Measurements from ENCODE around the gene CETN2.
"Not testable (repeated sequence)": the region's sequence is repeated elsewhere in the genome, so short reads cannot be mapped to it uniquely, and the experiment has no call there.

The CETN2 gene

GRCh38 chrX:152842772-152843338, 12.3 kb upstream of the CETN2 start:
- no peak for DNase-seq (ENCODE audit: low spot score)
- in situ Hi-C loops (cut with MboI; ENCODE audit: low pct_unique_long_range_greater_than_20kb, low sequenced_read_pairs, unreplicated experiment) = no loop called here
- no peak for TF ChIP-seq CTCF (IDR thresholded peaks at IDR 0.05; ENCODE audit: extremely low read depth, insufficient read depth, missing control alignments)

- in situ Hi-C loops (cut with MboI; ENCODE audit: low pct_unique_long_range_greater_than_20kb, low sequenced_read_pairs, unreplicated experiment); DNase-seq (ENCODE audit: low spot score): not testable (repeated sequence)
These were observed 4.9 kb upstream of the CETN2 start for GRCh38 chrX:152835470-152835869.

- in situ Hi-C loops (cut with MboI; ENCODE audit: low pct_unique_long_range_greater_than_20kb, low sequenced_read_pairs, unreplicated experiment) = no loop called here
- no peak for TF ChIP-seq CTCF (IDR thresholded peaks at IDR 0.05; ENCODE audit: extremely low read depth, insufficient read depth, missing control alignments)
- DNase-seq (ENCODE audit: low spot score) = no peak
These were observed 2.8 kb upstream of the CETN2 start for GRCh38 chrX:152833378-152833777.

- in situ Hi-C loops (cut with MboI; ENCODE audit: low pct_unique_long_range_greater_than_20kb, low sequenced_read_pairs, unreplicated experiment) = no loop called here
- TF ChIP-seq CTCF (IDR thresholded peaks at IDR 0.05; ENCODE audit: extremely low read depth, insufficient read depth, missing control alignments) = no peak
- DNase-seq (ENCODE audit: low spot score) = no peak
These were observed 2.0 kb upstream of the CETN2 start for GRCh38 chrX:152832520-152832919.

GRCh38 chrX:152831391-152831790, 834 bp upstream of the CETN2 start:
- DNase-seq (ENCODE audit: low spot score) = no peak
- no peak for TF ChIP-seq CTCF (IDR thresholded peaks at IDR 0.05; ENCODE audit: extremely low read depth, insufficient read depth, missing control alignments)
- in situ Hi-C loops (cut with MboI; ENCODE audit: low pct_unique_long_range_greater_than_20kb, low sequenced_read_pairs, unreplicated experiment) = no loop called here

GRCh38 chrX:152824841-152825374, 5.6 kb downstream of the CETN2 start:
- in situ Hi-C loops (cut with MboI; ENCODE audit: low pct_unique_long_range_greater_than_20kb, low sequenced_read_pairs, unreplicated experiment) = loop anchor here (25.0 kb wide), 2 partner anchors 163 to 1063 kb away; no protein-coding TSS in a partner anchor
- TF ChIP-seq CTCF (IDR thresholded peaks at IDR 0.05; ENCODE audit: extremely low read depth, insufficient read depth, missing control alignments) = no peak
- no peak for DNase-seq (ENCODE audit: low spot score)

GRCh38 chrX:152823657-152824056, 6.9 kb downstream of the CETN2 start:
- DNase-seq (ENCODE audit: low spot score) = no peak
- no peak for TF ChIP-seq CTCF (IDR thresholded peaks at IDR 0.05; ENCODE audit: extremely low read depth, insufficient read depth, missing control alignments)
- in situ Hi-C loops (cut with MboI; ENCODE audit: low pct_unique_long_range_greater_than_20kb, low sequenced_read_pairs, unreplicated experiment) = loop anchor here (25.0 kb wide), 2 partner anchors 161 to 1061 kb away; no protein-coding TSS in a partner anchor
